Neural progenitor cell (in vitro differentiated cells): ENCODE results near the gene FBXO15. TPM values are rescaled to one million over a fixed set of nuclear protein-coding genes. Genes with fewer than 3 reads are reported as not detected.

ENCODE experiments used
- DNase-seq: peaks from one replicate; pipeline ENCODE4 v3.0.0-alpha.2; 2016; ENCODE audit warnings: low spot score
- H2AFZ ChIP-seq: fragments of 200-600 bp; sonication (generic); replicated peaks from 2 replicates; pipeline ENCODE4 v1.6.1; 2016; ENCODE audit warnings: antibody characterized with exemption
- H3F3A ChIP-seq: fragments of 200-600 bp; sonication (generic); 2 replicates; pipeline ENCODE4 v1.6.1; 2016; ENCODE audit warnings: antibody characterized with exemption, low read depth
- H3K27ac ChIP-seq: fragments of 200-600 bp; sonication (generic); 2 replicates; pipeline ENCODE4 v1.5.1; 2016; ENCODE audit warnings: mild to moderate bottlenecking
- H3K27me3 ChIP-seq: fragments of 200-600 bp; sonication (generic); 2 replicates; pipeline ENCODE4 v1.6.1; 2016; ENCODE audit warnings: mild to moderate bottlenecking, moderate library complexity
- H3K36me3 ChIP-seq: fragments of 200-600 bp; sonication (generic); 2 replicates; pipeline ENCODE4 v1.5.1; 2016
- H3K4me1 ChIP-seq: fragments of 200-600 bp; sonication (generic); 2 replicates; pipeline ENCODE4 v1.6.1; 2016; ENCODE audit warnings: mixed run types
- H3K4me2 ChIP-seq: fragments of 200-600 bp; sonication (generic); 2 replicates; pipeline ENCODE4 v1.6.1; 2016
- H3K4me3 ChIP-seq: fragments of 200-600 bp; sonication (generic); 2 replicates; pipeline ENCODE4 v1.5.1; 2016
- H3K79me2 ChIP-seq: fragments of 200-600 bp; sonication (generic); 2 replicates; pipeline ENCODE4 v1.6.1; 2016; ENCODE audit warnings: low read depth
- H3K9ac ChIP-seq: fragments of 200-600 bp; sonication (generic); 2 replicates; pipeline ENCODE4 v1.6.1; 2016
- H3K9me3 ChIP-seq: fragments of 200-600 bp; sonication (generic); 2 replicates; pipeline ENCODE4 v1.5.1; 2016; ENCODE audit warnings: low read depth
- H4K20me1 ChIP-seq: fragments of 200-600 bp; sonication (generic); 2 replicates; pipeline ENCODE4 v1.6.1; 2016; ENCODE audit warnings: low read depth
- H3K27ac Mint-ChIP-seq: 3 replicates; pipeline ENCODE4 v1.8.0; 2021; ENCODE audit warnings: mixed read lengths
- H3K27me3 Mint-ChIP-seq: 2 replicates; pipeline ENCODE4 v1.8.0; 2022; ENCODE audit warnings: low read depth, mild to moderate bottlenecking, inconsistent platforms, moderate library complexity, mixed read lengths; ENCODE audit not compliant: insufficient read depth
- H3K36me3 Mint-ChIP-seq: 3 replicates; pipeline ENCODE4 v1.8.0; 2021; ENCODE audit warnings: mixed read lengths
- H3K4me1 Mint-ChIP-seq: 3 replicates; pipeline ENCODE4 v1.8.0; 2021; ENCODE audit warnings: mixed read lengths
- H3K4me3 Mint-ChIP-seq: 3 replicates; pipeline ENCODE4 v1.8.0; 2021; ENCODE audit warnings: mild to moderate bottlenecking, moderate library complexity, mixed read lengths
- H3K9me3 Mint-ChIP-seq: 3 replicates; pipeline ENCODE4 v1.8.0; 2020; ENCODE audit warnings: mixed read lengths
- EZH2 ChIP-seq: fragments of 200-600 bp; sonication (generic); IDR thresholded peaks from 2 replicates; pipeline ENCODE4 v1.6.1; 2017; ENCODE audit warnings: antibody characterized with exemption, mild to moderate bottlenecking, moderate library complexity
- EZH2phosphoT487 ChIP-seq: fragments of 200-600 bp; sonication (generic); IDR thresholded peaks from 2 replicates; pipeline ENCODE4 v1.6.1; 2017; ENCODE audit warnings: antibody characterized with exemption
- total RNA-seq: library from RNA; depleted of rRNA; stranded (reverse); fragments of >200 nt; gene quantifications from 2 replicates; pipeline ENCODE4 v1.2.3, GENCODE V29; 2015; ENCODE audit warnings: low replicate concordance
- TF ChIP-seq, protein P1 (sequence below): fragments of 200-600 bp; sonication (generic); IDR thresholded peaks from 2 replicates; pipeline ENCODE4 v1.5.1; 2017; ENCODE audit warnings: antibody characterized with exemption, mild to moderate bottlenecking

FBXO15 gene
- total RNA-seq, 1 donor from 2014 or later = 2.2 TPM

DNA sequence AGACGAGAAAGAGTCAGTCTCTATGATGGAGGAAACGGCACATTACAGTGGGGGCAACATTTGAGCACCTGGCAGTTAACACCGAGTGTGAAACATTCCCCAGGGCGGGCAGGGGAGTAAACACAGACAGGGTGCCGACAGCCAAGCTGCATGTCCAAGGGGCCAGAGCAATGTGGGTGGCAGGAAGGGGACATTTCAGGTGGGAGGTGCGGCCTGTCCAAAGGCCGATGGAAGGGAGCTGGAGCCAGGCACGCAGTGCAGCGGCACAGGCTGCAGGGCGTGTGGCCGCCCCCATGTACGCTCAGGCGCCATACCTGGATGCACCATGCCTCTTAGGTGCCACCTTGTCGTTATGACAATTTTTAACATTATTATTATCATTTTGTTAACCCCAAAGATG, 43.9 kb upstream of the FBXO15 start:
- Mint-ChIP-seq H3K4me1 (peaks cover 8% of the 10 kb centered on the region), H3K27ac (no peak overlapping the region)
- H3K4me1 ChIP-seq = peaks cover 2% of the 10 kb centered on the region

DNA sequence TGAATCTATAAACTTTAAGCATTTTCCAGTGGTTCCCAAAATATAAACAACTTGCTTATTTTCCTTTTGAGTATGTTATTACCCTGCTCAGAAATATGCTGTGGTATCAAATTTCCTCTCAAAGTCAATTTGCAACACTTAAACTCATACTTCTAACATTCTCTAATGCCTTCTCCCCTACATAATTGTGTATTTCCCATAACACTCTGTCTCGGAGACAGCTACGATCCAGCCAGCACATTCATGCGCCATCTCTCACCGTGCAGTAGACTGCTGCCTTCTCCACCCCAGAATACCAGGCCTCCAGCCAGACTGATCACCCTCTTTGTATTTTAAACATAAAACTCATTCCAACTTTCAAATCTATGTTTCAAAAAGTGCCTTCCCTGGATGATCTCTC, 42.5 kb upstream of the FBXO15 start:
- peaks cover 5% of the 10 kb centered on the region for H3K4me1 Mint-ChIP-seq
- DNase-seq = no peak
- Histone ChIP-seq H3K36me3 (no peaks in the 10 kb centered on the region), H3K27me3 (no peaks in the 10 kb centered on the region), H3K4me2 (no peak overlapping the region), H3K4me3 (no peak overlapping the region), H4K20me1 (no peaks in the 10 kb centered on the region), H3K79me2 (no peaks in the 10 kb centered on the region), H3K4me1 (peaks cover under 1% of the 10 kb centered on the region), H2AFZ (no peak overlapping the region), H3K9ac (no peak overlapping the region), H3K27ac (no peak overlapping the region), H3K9me3 (no peaks in the 10 kb centered on the region), H3F3A (no peaks in the 10 kb centered on the region)
- H3K27me3 Mint-ChIP-seq = peaks cover 5% of the 10 kb centered on the region
- no peak overlapping the region for H3K27ac Mint-ChIP-seq
- no peaks in the 10 kb centered on the region for H3K9me3 Mint-ChIP-seq
- no peaks in the 10 kb centered on the region for H3K36me3 Mint-ChIP-seq
- no peak overlapping the region for H3K4me3 Mint-ChIP-seq
- no peak for TF ChIP-seq EZH2
- TF ChIP-seq, protein P1, sequence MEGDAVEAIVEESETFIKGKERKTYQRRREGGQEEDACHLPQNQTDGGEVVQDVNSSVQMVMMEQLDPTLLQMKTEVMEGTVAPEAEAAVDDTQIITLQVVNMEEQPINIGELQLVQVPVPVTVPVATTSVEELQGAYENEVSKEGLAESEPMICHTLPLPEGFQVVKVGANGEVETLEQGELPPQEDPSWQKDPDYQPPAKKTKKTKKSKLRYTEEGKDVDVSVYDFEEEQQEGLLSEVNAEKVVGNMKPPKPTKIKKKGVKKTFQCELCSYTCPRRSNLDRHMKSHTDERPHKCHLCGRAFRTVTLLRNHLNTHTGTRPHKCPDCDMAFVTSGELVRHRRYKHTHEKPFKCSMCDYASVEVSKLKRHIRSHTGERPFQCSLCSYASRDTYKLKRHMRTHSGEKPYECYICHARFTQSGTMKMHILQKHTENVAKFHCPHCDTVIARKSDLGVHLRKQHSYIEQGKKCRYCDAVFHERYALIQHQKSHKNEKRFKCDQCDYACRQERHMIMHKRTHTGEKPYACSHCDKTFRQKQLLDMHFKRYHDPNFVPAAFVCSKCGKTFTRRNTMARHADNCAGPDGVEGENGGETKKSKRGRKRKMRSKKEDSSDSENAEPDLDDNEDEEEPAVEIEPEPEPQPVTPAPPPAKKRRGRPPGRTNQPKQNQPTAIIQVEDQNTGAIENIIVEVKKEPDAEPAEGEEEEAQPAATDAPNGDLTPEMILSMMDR = no peak
- TF ChIP-seq EZH2phosphoT487 = no peak

More for the DNA sequence above, 43.9 kb upstream of the FBXO15 start:
- no peak for TF ChIP-seq EZH2
- no peak for TF ChIP-seq EZH2phosphoT487
- TF ChIP-seq, protein P1 = no peak
- H3K4me3 ChIP-seq = no peak overlapping the region
- no peaks in the 10 kb centered on the region for H3K79me2 ChIP-seq
- no peak overlapping the region for H3K9ac ChIP-seq
- H3K4me2 ChIP-seq = no peak overlapping the region
- no peaks in the 10 kb centered on the region for H3K27me3 ChIP-seq
- Mint-ChIP-seq H3K36me3 (no peaks in the 10 kb centered on the region), H3K4me3 (no peak overlapping the region), H3K9me3 (no peaks in the 10 kb centered on the region), H3K27me3 (peaks cover 5% of the 10 kb centered on the region)
- H3K9me3 ChIP-seq = no peaks in the 10 kb centered on the region
- H2AFZ ChIP-seq = no peak overlapping the region
- no peak overlapping the region for H3K27ac ChIP-seq
- no peaks in the 10 kb centered on the region for H4K20me1 ChIP-seq
- H3F3A ChIP-seq = no peaks in the 10 kb centered on the region
- no peaks in the 10 kb centered on the region for H3K36me3 ChIP-seq
- DNase-seq = no peak

DNA sequence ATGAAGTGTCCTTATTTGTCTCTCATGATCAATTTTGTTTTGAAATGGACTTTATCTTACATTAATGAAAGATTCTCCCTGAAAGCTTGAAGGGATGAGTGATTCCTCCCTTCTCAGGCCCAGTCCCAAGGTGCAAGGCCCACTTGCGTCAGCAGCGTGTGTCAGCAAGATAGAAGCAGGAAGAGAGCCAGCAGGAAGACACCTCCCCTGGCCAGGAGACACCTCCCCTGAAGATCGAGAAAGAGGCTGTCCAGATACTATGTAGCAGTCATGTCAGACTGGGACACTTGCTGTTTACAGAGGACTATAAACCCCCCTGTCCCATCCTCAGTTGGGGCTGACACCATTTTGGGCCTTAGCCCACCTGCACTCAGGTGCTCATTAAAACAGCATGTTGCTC, 39.0 kb upstream of the FBXO15 start:
- H3K9ac ChIP-seq = no peak overlapping the region
- Mint-ChIP-seq H3K27me3 (no peaks in the 10 kb centered on the region), H3K4me3 (no peak overlapping the region), H3K36me3 (no peaks in the 10 kb centered on the region), H3K27ac (no peak overlapping the region), H3K9me3 (no peaks in the 10 kb centered on the region), H3K4me1 (peaks cover 8% of the 10 kb centered on the region)
- H3F3A ChIP-seq = no peaks in the 10 kb centered on the region
- no peaks in the 10 kb centered on the region for H3K27me3 ChIP-seq
- H4K20me1 ChIP-seq = no peaks in the 10 kb centered on the region
- H3K27ac ChIP-seq = no peak overlapping the region
- H2AFZ ChIP-seq = no peak overlapping the region
- H3K4me2 ChIP-seq = no peak overlapping the region
- TF ChIP-seq EZH2 (no peak), EZH2phosphoT487 (no peak)
- TF ChIP-seq, protein P1 = no peak
- H3K36me3 ChIP-seq = no peaks in the 10 kb centered on the region
- no peak overlapping the region for H3K4me3 ChIP-seq
- DNase-seq = no peak
- H3K4me1 ChIP-seq = peaks cover 16% of the 10 kb centered on the region
- H3K9me3 ChIP-seq = no peaks in the 10 kb centered on the region
- H3K79me2 ChIP-seq = no peaks in the 10 kb centered on the region
